H9 (cell line): ENCODE measurements around the gene DOC2A. TPM values are rescaled to one million over a fixed set of nuclear protein-coding genes. Genes with fewer than 3 reads are reported as not detected.

Experiments used
- DNase-seq: peaks from one replicate; pipeline ENCODE4 v3.0.0-alpha.2; 2017
- H2AFZ ChIP-seq: one replicate; pipeline ENCODE4 v1.6.1; 2013; ENCODE audit warnings: mild to moderate bottlenecking, low read length, control low read depth, moderate library complexity
- H2AK5ac ChIP-seq: 2 replicates; pipeline ENCODE4 v1.6.1; 2013; ENCODE audit warnings: low read length, control low read depth, mixed read lengths; ENCODE audit not compliant: insufficient read length
- H2BK120ac ChIP-seq: one replicate; pipeline ENCODE4 v1.6.1; 2013; ENCODE audit warnings: low read depth, mild to moderate bottlenecking, low read length, control low read depth, inconsistent platforms; ENCODE audit not compliant: poor library complexity, severe bottlenecking
- H2BK12ac ChIP-seq: 2 replicates; pipeline ENCODE4 v1.6.1; 2013; ENCODE audit warnings: low read length, control low read depth, mixed read lengths, low read depth; ENCODE audit not compliant: insufficient read length
- H2BK15ac ChIP-seq: 2 replicates; pipeline ENCODE4 v1.6.1; 2013; ENCODE audit warnings: low read depth, low read length, control low read depth
- H2BK20ac ChIP-seq: one replicate; pipeline ENCODE4 v1.6.1; 2013; ENCODE audit warnings: low read depth, mild to moderate bottlenecking, low read length, control low read depth, inconsistent platforms; ENCODE audit not compliant: poor library complexity, severe bottlenecking
- H2BK5ac ChIP-seq: 2 replicates; pipeline ENCODE4 v1.6.1; 2013; ENCODE audit warnings: low read length, control low read depth, mixed read lengths; ENCODE audit not compliant: insufficient read length
- H3K14ac ChIP-seq: 2 replicates; pipeline ENCODE4 v1.6.1; 2013; ENCODE audit warnings: low read length, control low read depth; ENCODE audit not compliant: insufficient read depth
- H3K18ac ChIP-seq: 2 replicates; pipeline ENCODE4 v1.6.1; 2013; ENCODE audit warnings: low read depth, mild to moderate bottlenecking, mixed read lengths, low read length, control low read depth; ENCODE audit not compliant: insufficient read length
- H3K23ac ChIP-seq: 2 replicates; pipeline ENCODE4 v1.6.1; 2013; ENCODE audit warnings: low read length, control low read depth, mixed read lengths, low read depth; ENCODE audit not compliant: insufficient read length
- H3K23me2 ChIP-seq: 2 replicates; pipeline ENCODE4 v1.6.1; 2013; ENCODE audit warnings: low read depth, mild to moderate bottlenecking, mixed read lengths, low read length, control low read depth; ENCODE audit not compliant: insufficient read length, poor library complexity, severe bottlenecking
- H3K27ac ChIP-seq: 2 replicates; pipeline ENCODE4 v1.5.1; 2013; ENCODE audit warnings: low read length, control low read depth, mixed read lengths, low read depth; ENCODE audit not compliant: insufficient read length
- H3K27me3 ChIP-seq: 2 replicates; pipeline ENCODE4 v1.6.1; 2013; ENCODE audit warnings: low read length, control low read depth, inconsistent platforms; ENCODE audit not compliant: insufficient read depth
- H3K4ac ChIP-seq: 2 replicates; pipeline ENCODE4 v1.6.1; 2013; ENCODE audit warnings: low read depth, mild to moderate bottlenecking, control low read depth, inconsistent platforms, low read length, moderate library complexity
- H3K4me1 ChIP-seq: 2 replicates; pipeline ENCODE4 v1.6.1; 2013; ENCODE audit warnings: low read length, control low read depth, inconsistent platforms; ENCODE audit not compliant: insufficient read depth
- H3K4me2 ChIP-seq: 2 replicates; pipeline ENCODE4 v1.6.1; 2013; ENCODE audit warnings: low read length, control low read depth, mixed read lengths; ENCODE audit not compliant: insufficient read length, insufficient read depth
- H3K56ac ChIP-seq: 2 replicates; pipeline ENCODE4 v1.6.1; 2013; ENCODE audit warnings: low read depth, mild to moderate bottlenecking, mixed read lengths, low read length, control low read depth; ENCODE audit not compliant: insufficient read length
- H3K79me1 ChIP-seq: 2 replicates; pipeline ENCODE4 v1.6.1; 2013; ENCODE audit warnings: low read depth, mild to moderate bottlenecking, moderate library complexity, low read length, control low read depth, inconsistent platforms; ENCODE audit not compliant: insufficient read depth, poor library complexity, severe bottlenecking
- H3K79me2 ChIP-seq: 2 replicates; pipeline ENCODE4 v1.6.1; 2013; ENCODE audit warnings: low read length, control low read depth, inconsistent platforms; ENCODE audit not compliant: insufficient read depth
- H3K9ac ChIP-seq: 2 replicates; pipeline ENCODE4 v1.6.1; 2013; ENCODE audit warnings: low read length, control low read depth, mixed read lengths; ENCODE audit not compliant: insufficient read length; ENCODE audit errors: extremely low read depth
- H3K9me3 ChIP-seq: one replicate; pipeline ENCODE4 v1.6.1; 2013; ENCODE audit warnings: low read depth, low read length, inconsistent platforms; ENCODE audit not compliant: control insufficient read depth
- H3T11ph ChIP-seq: one replicate; pipeline ENCODE4 v1.6.1; 2013; ENCODE audit warnings: mild to moderate bottlenecking, low read length, control low read depth, inconsistent platforms
- H4K20me1 ChIP-seq: one replicate; pipeline ENCODE4 v1.6.1; 2013; ENCODE audit not compliant: control insufficient read depth, insufficient read length, insufficient read depth
- H4K5ac ChIP-seq: 2 replicates; pipeline ENCODE4 v1.6.1; 2013; ENCODE audit warnings: low read depth, mild to moderate bottlenecking, mixed read lengths, low read length, control low read depth; ENCODE audit not compliant: insufficient read length
- H4K8ac ChIP-seq: replicated peaks from 2 replicates; pipeline ENCODE4 v1.6.1; 2013; ENCODE audit warnings: low read length, control low read depth, mixed read lengths, low read depth; ENCODE audit not compliant: insufficient read length
- H4K91ac ChIP-seq: 2 replicates; pipeline ENCODE4 v1.6.1; 2013; ENCODE audit warnings: low read depth, mild to moderate bottlenecking, moderate library complexity, mixed read lengths, low read length, control low read depth; ENCODE audit not compliant: insufficient read length
- H3K27ac Mint-ChIP-seq, 3 experiments: 2 replicates in 2 of 3; 3 replicates in 1 of 3; pipeline ENCODE4 v1.8.0; 2020 to 2021; ENCODE audit warnings: mixed read lengths in 3 of 3, mild to moderate bottlenecking in 1 of 3, moderate library complexity in 1 of 3
- H3K27me3 Mint-ChIP-seq: 2 replicates; pipeline ENCODE4 v1.8.0; 2021; ENCODE audit warnings: low read depth, mild to moderate bottlenecking, moderate library complexity, mixed read lengths
- H3K36me3 Mint-ChIP-seq, 3 experiments: 2 replicates in 2 of 3; 3 replicates in 1 of 3; pipeline ENCODE4 v1.8.0; 2020 to 2021; ENCODE audit warnings: low read depth in 3 of 3, mixed read lengths in 3 of 3; ENCODE audit not compliant: insufficient read depth in 1 of 3
- H3K4me1 Mint-ChIP-seq, 2 experiments: 2 replicates each; pipeline ENCODE4 v1.8.0; 2020; ENCODE audit warnings: mixed read lengths in 2 of 2
- H3K4me3 Mint-ChIP-seq, 2 experiments: 2 replicates in 1 of 2; 3 replicates in 1 of 2; pipeline ENCODE4 v1.8.0; 2020 to 2021; ENCODE audit warnings: mild to moderate bottlenecking in 2 of 2, mixed read lengths in 2 of 2, moderate library complexity in 1 of 2
- H3K9me3 Mint-ChIP-seq, 2 experiments: 2 replicates in 1 of 2; 3 replicates in 1 of 2; pipeline ENCODE4 v1.8.0; 2020; ENCODE audit warnings: mild to moderate bottlenecking in 2 of 2, mixed read lengths in 2 of 2, moderate library complexity in 1 of 2
- CTCF ChIP-seq: fragments of 200-600 bp; sonication (generic); conservative IDR thresholded peaks from 3 replicates; pipeline ENCODE4 v1.8.0; 2021; ENCODE audit warnings: antibody characterized with exemption, mild to moderate bottlenecking
- WGBS: extraction: QIAGEN DNeasy Blood & Tissue Kit; methylation state at CpG from one replicate; pipeline ENCODE4 v1.1.7; 2013; ENCODE audit warnings: missing lambda C conversion rate, low lambda C conversion rate, mixed read lengths; ENCODE audit not compliant: insufficient read length; ENCODE audit errors: extremely low coverage; 5-methylcytosine and 5-hydroxymethylcytosine counted together
- total RNA-seq: library from RNA; stranded (reverse); gene quantifications from 2 replicates; pipeline ENCODE4 v1.2.1, GENCODE V29; 2021

DOC2A gene
- total RNA-seq, 1 experiment from 2014 or later: 12.2 TPM

- no peak overlapping the region for H2AK5ac ChIP-seq
- no peak overlapping the region for H2BK15ac ChIP-seq
- DNase-seq: no peak
- H3K27ac ChIP-seq: no peak overlapping the region
- no peak overlapping the region for H2BK120ac ChIP-seq
- Mint-ChIP-seq H3K4me3 (no peak overlapping the region), H3K4me1 (no peaks in the 10 kb centered on the region), H3K36me3 (peaks cover 30 to 73% (median 67%) of the 10 kb centered on the region in 3 experiments), H3K9me3 (no peaks in the 10 kb centered on the region), H3K27ac (peak overlapping the region; percentile 64 to 81 (median 74); a peak in 4 of 7 replicates), H3K27me3 (no peaks in the 10 kb centered on the region; the same call in 1 of the 2 replicates)
- no peak overlapping the region for H3K4me2 ChIP-seq
- no peak overlapping the region for H3K14ac ChIP-seq
- H3K9ac ChIP-seq: no peak overlapping the region
- H3K79me1 ChIP-seq: no peaks in the 10 kb centered on the region
- H4K20me1 ChIP-seq: no peaks in the 10 kb centered on the region
- no peak overlapping the region for H3T11ph ChIP-seq
- no peak overlapping the region for H4K5ac ChIP-seq
- no peak overlapping the region for H3K4ac ChIP-seq
- H3K4me1 ChIP-seq: no peaks in the 10 kb centered on the region
- WGBS: no CpG with 5 or more reads among the region's 17 CpGs
- no peak overlapping the region for H4K8ac ChIP-seq
- no peak overlapping the region for H3K18ac ChIP-seq
- no peak overlapping the region for H2BK5ac ChIP-seq
- TF ChIP-seq CTCF: no peak
- no peak overlapping the region for H2BK20ac ChIP-seq
- no peaks in the 10 kb centered on the region for H3K79me2 ChIP-seq
- H3K56ac ChIP-seq: no peak overlapping the region
- no peaks in the 10 kb centered on the region for H3K27me3 ChIP-seq
- no peak overlapping the region for H3K23ac ChIP-seq
- no peaks in the 10 kb centered on the region for H3K23me2 ChIP-seq
- H2AFZ ChIP-seq: no peak overlapping the region
- no peak overlapping the region for H4K91ac ChIP-seq
- H3K9me3 ChIP-seq: no peaks in the 10 kb centered on the region
- H2BK12ac ChIP-seq: no peak overlapping the region
Measured at GRCh38 chr16:29988346-29989075, 22.3 kb downstream of the DOC2A start.
